Right lobe of liver (tissue), 6 donors: Measurements from ENCODE around the gene AVP. TPM values are rescaled to one million over a fixed set of nuclear protein-coding genes. Genes with fewer than 3 reads are reported as not detected.

Source experiments
- ATAC-seq, 4 donors: fragments of 200-7000 bp; cut with Tn5 transposase; one replicate each; pipeline ENCODE4 v1.9.1; 2020; ENCODE audit warnings: mild to moderate bottlenecking in 4 of 4, moderate library complexity in 4 of 4
- DNase-seq, 3 donors: peaks; one replicate each; pipeline ENCODE4 v3.0.0-alpha.2; 2020
- H3K27ac ChIP-seq, 3 donors: fragments of 200-600 bp; one replicate each; pipeline ENCODE4 v1.8.0; 2022
- H3K27me3 ChIP-seq, 2 donors: fragments of 200-600 bp; one replicate each; pipeline ENCODE4 v1.8.0; 2022
- H3K36me3 ChIP-seq, 4 donors: fragments of 200-600 bp; sonication (generic) in 1 of 4; one replicate each; pipeline versions ENCODE4 v1.5.1 to v1.8.0; 2017 to 2022; ENCODE audit warnings: control low read depth in 1 of 4
- H3K4me1 ChIP-seq, 4 donors: fragments of 200-600 bp; sonication (generic) in 1 of 4; one replicate each; pipeline versions ENCODE4 v1.5.1 to v1.8.0; 2017 to 2022; ENCODE audit warnings: control low read depth in 1 of 4
- H3K4me3 ChIP-seq, 3 donors: fragments of 200-600 bp; one replicate each; pipeline ENCODE4 v1.8.0; 2022
- H3K9me3 ChIP-seq, 4 donors: fragments of 200-600 bp; sonication (generic) in 1 of 4; one replicate each; pipeline versions ENCODE4 v1.5.1 to v1.8.0; 2017 to 2022; ENCODE audit warnings: control low read depth in 1 of 4
- POLR2A ChIP-seq: fragments of 450-650 bp; IDR thresholded peaks from one replicate; pipeline ENCODE4 v1.6.1; 2017; ENCODE audit warnings: antibody characterized with exemption, mild to moderate bottlenecking
- WGBS: methylation state at CpG from one replicate; pipeline ENCODE4 v1.1.6; 2018; ENCODE audit warnings: low coverage, low lambda C conversion rate; ENCODE audit not compliant: insufficient coverage; ENCODE audit errors: missing lambda C conversion rate; 5-methylcytosine and 5-hydroxymethylcytosine counted together
- intact Hi-C, 2 donors: fragments of 100-400 bp; cut with DNase I; formaldehyde crosslinking; loops; one replicate each; pipeline versions ENCODE4 v1.11.2 to v1.14.1; 2022
- total RNA-seq, 6 experiments: library from RNA; depleted of rRNA in 2 of 6; stranded (reverse); fragments of >200 nt in 2 of 6; fragmentation: NEBNext Ultra II Directional in 3 of 6; extraction: Animal tissue kit (Norgen Biotek cat#: 25700) in 3 of 6; gene quantifications; one replicate each; pipeline versions ENCODE4 v1.1.0 to v1.2.4, GENCODE V29; 2016 to 2023
- TF ChIP-seq, protein P1 (sequence below), 4 donors: fragments of 200-600 bp in 3 of 4; fragments of 450-650 bp in 1 of 4; IDR thresholded peaks; one replicate each; pipeline versions ENCODE4 v1.5.1 to v1.8.0; 2016 to 2022; ENCODE audit warnings: antibody characterized with exemption in 4 of 4, mild to moderate bottlenecking in 2 of 4
- donor health status: DM: no; HTN: yes; CAD: no.
- donor health status: DM: no; HTN: no; CAD: no.
- donor health status: DM: no; HTN: no; CAD: no.
- donor health status: DM: no; HTN: yes; CAD: no.
- donor health status: DM: no; HTN: yes; CAD: no.

The AVP gene
- total RNA-seq, 6 experiments from 2014 or later: 0.74 to 0.93 TPM; not detected in 4

DNA sequence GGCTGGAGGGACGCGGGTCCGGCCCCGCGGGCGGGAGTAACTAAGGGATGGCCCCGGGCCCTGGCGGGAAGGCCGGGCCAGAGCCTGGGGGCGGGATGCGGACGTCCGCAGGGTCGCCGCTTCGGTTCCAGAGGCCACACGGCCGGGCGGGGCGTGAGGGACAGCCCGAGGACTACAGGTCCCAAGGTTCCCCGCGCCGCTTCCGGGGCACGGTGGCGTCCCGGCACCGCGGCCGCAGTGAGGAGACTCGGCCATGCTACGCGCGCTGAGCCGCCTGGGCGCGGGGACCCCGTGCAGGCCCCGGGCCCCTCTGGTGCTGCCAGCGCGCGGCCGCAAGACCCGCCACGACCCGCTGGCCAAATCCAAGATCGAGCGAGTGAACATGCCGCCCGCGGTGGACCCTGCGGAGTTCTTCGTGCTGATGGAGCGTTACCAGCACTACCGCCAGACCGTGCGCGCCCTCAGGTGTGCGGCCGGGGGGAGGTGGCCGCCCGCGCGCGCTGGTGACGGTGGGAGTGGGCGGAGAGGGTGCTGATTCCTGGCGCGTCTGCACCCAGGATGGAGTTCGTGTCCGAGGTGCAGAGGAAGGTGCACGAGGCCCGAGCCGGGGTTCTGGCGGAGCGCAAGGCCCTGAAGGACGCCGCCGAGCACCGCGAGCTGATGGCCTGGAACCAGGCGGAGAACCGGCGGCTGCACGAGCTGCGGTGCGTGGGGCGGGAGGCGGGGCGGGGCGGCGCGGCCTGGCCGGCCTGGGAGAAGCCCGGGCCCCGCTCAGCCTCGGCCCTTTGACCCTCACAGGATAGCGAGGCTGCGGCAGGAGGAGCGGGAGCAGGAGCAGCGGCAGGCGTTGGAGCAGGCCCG lies 38.5 kb downstream of the AVP start, which contains the start of gene MRPS26:
Gene MRPS26, plus strand, starts transcription at position 237 of the 861 bp plus-strand sequence. Its CDS starts 17 bp downstream, at position 254.
- Histone ChIP-seq H3K4me3 (peak within 1 kb of the TSS; percentile 81 to 98 (median 86)), H3K9me3 (no peaks in the 10 kb centered on the region), H3K27ac (peak within 1 kb of the TSS; percentile 63 to 86 (median 77)), H3K27me3 (no peaks in the 10 kb centered on the region), H3K4me1 (peaks cover 0 to 27% (median 5%) of the 10 kb centered on the region in 4 donors), H3K36me3 (peaks cover 0 to 26% (median 12%) of the 10 kb centered on the region in 4 donors)
- peak; percentile 83 for TF ChIP-seq POLR2A
- TF ChIP-seq, protein P1, sequence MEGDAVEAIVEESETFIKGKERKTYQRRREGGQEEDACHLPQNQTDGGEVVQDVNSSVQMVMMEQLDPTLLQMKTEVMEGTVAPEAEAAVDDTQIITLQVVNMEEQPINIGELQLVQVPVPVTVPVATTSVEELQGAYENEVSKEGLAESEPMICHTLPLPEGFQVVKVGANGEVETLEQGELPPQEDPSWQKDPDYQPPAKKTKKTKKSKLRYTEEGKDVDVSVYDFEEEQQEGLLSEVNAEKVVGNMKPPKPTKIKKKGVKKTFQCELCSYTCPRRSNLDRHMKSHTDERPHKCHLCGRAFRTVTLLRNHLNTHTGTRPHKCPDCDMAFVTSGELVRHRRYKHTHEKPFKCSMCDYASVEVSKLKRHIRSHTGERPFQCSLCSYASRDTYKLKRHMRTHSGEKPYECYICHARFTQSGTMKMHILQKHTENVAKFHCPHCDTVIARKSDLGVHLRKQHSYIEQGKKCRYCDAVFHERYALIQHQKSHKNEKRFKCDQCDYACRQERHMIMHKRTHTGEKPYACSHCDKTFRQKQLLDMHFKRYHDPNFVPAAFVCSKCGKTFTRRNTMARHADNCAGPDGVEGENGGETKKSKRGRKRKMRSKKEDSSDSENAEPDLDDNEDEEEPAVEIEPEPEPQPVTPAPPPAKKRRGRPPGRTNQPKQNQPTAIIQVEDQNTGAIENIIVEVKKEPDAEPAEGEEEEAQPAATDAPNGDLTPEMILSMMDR (IDR thresholded peaks at IDR 0.05): no peak
- 0% methylated on average over 10 of the region's 104 CpGs for WGBS
- DNase-seq: peak; percentile 95 to 96 (median 95)
- ATAC-seq: peak; percentile 81 to 93 (median 87)
- intact Hi-C loops: loop anchor here in 1 of 2 donors (10.0 kb wide), 1 partner anchor 69 kb away; no protein-coding TSS in a partner anchor

DNA sequence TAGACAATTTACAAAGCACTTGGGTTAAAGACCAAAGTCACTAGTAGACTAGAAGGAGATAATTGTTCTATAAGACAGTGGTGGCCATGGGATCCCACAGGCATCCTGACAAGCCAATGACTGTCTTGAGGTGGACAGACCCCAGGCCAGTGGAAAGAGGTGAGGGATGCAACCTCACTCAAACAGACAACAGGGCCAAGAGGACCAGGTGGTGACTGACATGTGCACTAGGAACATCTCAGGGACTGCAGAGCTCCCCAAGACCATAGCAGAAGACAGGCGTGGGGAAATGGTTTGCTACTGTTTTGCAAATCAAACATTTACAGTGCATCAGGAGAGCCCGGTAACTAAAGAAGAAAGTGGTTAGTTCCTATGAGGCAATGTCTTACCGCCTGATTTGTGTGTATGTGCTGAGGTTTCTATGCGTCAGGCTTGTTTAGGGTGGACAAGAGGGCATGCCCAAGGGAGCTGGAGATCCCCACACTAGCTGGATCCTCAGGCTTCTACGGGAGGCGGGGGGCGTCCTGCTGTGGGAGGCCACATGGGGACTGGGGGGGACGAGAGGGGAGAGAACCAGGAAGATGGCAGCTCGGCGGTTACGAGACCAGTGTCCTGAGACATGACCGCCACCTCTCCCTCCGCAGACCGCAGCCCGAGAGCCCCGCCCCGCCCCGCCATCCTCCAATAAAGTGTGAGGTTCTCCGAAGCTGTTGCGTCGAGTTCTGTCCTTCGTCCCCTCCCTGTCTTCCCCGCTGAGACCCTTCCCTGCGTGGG lies 39.3 kb downstream of the AVP start:
- WGBS: 8% methylated on average over 6 of the region's 24 CpGs
- Histone ChIP-seq H3K36me3 (peaks cover 0 to 26% (median 12%) of the 10 kb centered on the region in 4 donors), H3K27me3 (no peaks in the 10 kb centered on the region), H3K4me1 (peaks cover 0 to 27% (median 5%) of the 10 kb centered on the region in 4 donors), H3K9me3 (no peaks in the 10 kb centered on the region), H3K4me3 (peak overlapping the region; percentile 81 to 98 (median 86)), H3K27ac (peak overlapping the region; percentile 63 to 86 (median 77))
- ATAC-seq (peak; percentile 60 to 76 (median 71)), DNase-seq (peak in 1 of 3 donors; percentile 90)
- TF ChIP-seq, protein P1 (IDR thresholded peaks at IDR 0.05): no peak
- TF ChIP-seq POLR2A: no peak
- intact Hi-C loops: loop anchor here in 1 of 2 donors (10.0 kb wide), 1 partner anchor 70 kb away; no protein-coding TSS in a partner anchor

DNA sequence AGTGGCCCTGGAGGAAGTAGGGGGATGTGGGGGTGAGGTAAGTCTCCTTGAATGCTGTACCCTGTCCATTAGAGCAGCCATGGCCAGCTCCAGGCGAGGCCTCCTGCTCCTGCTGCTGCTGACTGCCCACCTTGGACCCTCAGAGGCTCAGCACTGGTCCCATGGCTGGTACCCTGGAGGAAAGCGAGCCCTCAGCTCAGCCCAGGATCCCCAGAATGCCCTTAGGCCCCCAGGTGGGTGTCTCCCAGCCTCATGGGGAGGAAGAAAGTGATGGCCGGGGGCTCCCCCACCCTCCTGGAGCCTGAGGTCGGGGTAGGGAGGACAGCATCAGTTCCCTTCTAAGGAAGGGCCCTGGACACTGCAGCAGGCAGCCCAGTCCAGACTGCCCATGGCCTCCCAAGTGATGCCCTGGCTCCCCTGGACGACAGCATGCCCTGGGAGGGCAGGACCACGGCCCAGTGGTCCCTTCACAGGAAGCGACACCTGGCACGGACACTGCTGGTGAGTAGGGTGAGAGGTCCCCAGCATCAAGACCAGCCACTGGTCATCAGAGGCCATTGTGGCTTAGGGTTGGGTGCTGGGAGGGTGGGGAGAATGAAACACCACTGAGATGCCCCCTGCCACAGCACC lies 40.1 kb downstream of the AVP start:
- Histone ChIP-seq H3K27ac (no peak overlapping the region), H3K4me3 (no peak overlapping the region), H3K4me1 (peaks cover 0 to 27% (median 5%) of the 10 kb centered on the region in 4 donors), H3K27me3 (no peaks in the 10 kb centered on the region), H3K9me3 (no peaks in the 10 kb centered on the region), H3K36me3 (peaks cover 0 to 21% (median 9%) of the 10 kb centered on the region in 4 donors)
- DNase-seq (no peak), ATAC-seq (no peak)
- TF ChIP-seq POLR2A: no peak
- TF ChIP-seq, protein P1 (IDR thresholded peaks at IDR 0.05): no peak
- no CpG with 5 or more reads among the region's 8 CpGs for WGBS
- intact Hi-C loops: loop anchor here in 1 of 2 donors (10.0 kb wide), 1 partner anchor 70 kb away; no protein-coding TSS in a partner anchor

DNA sequence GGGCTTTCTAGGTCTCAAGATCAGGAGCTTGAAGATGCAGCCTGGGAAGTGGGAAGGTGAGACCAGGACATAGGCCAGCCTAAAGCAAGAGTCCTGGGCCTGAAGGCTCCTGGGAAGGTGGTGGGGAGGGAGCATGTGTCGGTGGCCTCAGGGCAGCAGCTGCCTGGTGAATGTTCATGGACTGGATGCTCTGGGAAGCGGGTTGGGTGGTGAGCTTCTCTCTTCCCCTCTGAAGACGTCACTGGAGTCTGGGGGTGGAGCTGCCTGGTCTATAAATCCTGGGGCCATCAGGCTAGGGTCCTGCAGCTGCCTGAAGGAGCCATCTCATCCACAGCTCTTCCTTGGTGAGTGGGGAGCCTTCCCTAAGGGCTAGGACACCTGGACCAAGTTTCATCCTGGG lies 41.2 kb downstream of the AVP start, which contains the start of gene GNRH2:
Gene GNRH2, plus strand, starts transcription at position 301 of the 400 bp plus-strand sequence. CDS start 793 bp downstream, outside the sequence.
- no peak for ATAC-seq
- H3K9me3 ChIP-seq: no peaks in the 10 kb centered on the region
- TF ChIP-seq, protein P1 (IDR thresholded peaks at IDR 0.05): no peak
- TF ChIP-seq POLR2A: no peak
- H3K27me3 ChIP-seq: no peaks in the 10 kb centered on the region
- peak within 1 kb of the TSS in 2 of 3 donors; percentile 50 to 83 for H3K27ac ChIP-seq
- intact Hi-C loops: loop anchor here in 1 of 2 donors (10.0 kb wide), 1 partner anchor 71 kb away; no protein-coding TSS in a partner anchor
- peaks cover 0 to 25% (median 5%) of the 10 kb centered on the region in 4 donors for H3K4me1 ChIP-seq
- peak within 1 kb of the TSS in 1 of 3 donors; percentile 31 for H3K4me3 ChIP-seq
- no CpG with 5 or more reads among the region's 3 CpGs for WGBS
- H3K36me3 ChIP-seq: peaks cover 0 to 13% (median 2%) of the 10 kb centered on the region in 4 donors
- DNase-seq: no peak
